GM21717 (cell line): ENCODE data around the gene OR4X2.
"Not testable (repeated sequence)": the region's sequence is repeated elsewhere in the genome, so short reads cannot be mapped to it uniquely, and the experiment has no call there.

ENCODE experiments used
- ATAC-seq: cut with Tn5 transposase; IDR thresholded peaks from one replicate; pipeline ENCODE4 v1.9.1; 2021; ENCODE audit warnings: mild to moderate bottlenecking, moderate library complexity; ENCODE audit not compliant: unreplicated experiment

Gene OR4X2

GRCh38 chr11:48244804-48245203 is at the start of gene OR4X2:
OR4X2 (plus strand) TSS chr11:48245104; CDS start chr11:48245104, 0 bp downstream.
- no peak for ATAC-seq

- ATAC-seq: no peak
Measured at GRCh38 chr11:48207881-48208280, 37.0 kb upstream of the OR4X2 start.

- no peak for ATAC-seq
Measured at GRCh38 chr11:48210052-48210451, 34.9 kb upstream of the OR4X2 start.

GRCh38 chr11:48216510-48216909 is 28.4 kb upstream of the OR4X2 start, which contains the start of gene OR4B1:
OR4B1 (plus strand) TSS chr11:48216810; CDS start chr11:48216810, 0 bp downstream.
- no peak for ATAC-seq

GRCh38 chr11:48228761-48229160 is 16.1 kb upstream of the OR4X2 start:
- ATAC-seq: no peak

- not testable (repeated sequence) for ATAC-seq
Measured at GRCh38 chr11:48230057-48230456, 14.8 kb upstream of the OR4X2 start.

GRCh38 chr11:48237727-48238126 is 7.2 kb upstream of the OR4X2 start:
- no peak for ATAC-seq

- no peak for ATAC-seq
Measured at GRCh38 chr11:48242501-48242900, 2.4 kb upstream of the OR4X2 start.

GRCh38 chr11:48248902-48249301 is 4.0 kb downstream of the OR4X2 start:
- no peak for ATAC-seq

GRCh38 chr11:48261600-48261999 is 16.7 kb downstream of the OR4X2 start:
- ATAC-seq: no peak

GRCh38 chr11:48263423-48263911 is 18.6 kb downstream of the OR4X2 start, which contains the start of gene OR4X1:
OR4X1 (plus strand) TSS chr11:48263861; CDS start chr11:48263861, 0 bp downstream.
- no peak for ATAC-seq

GRCh38 chr11:48270621-48271020 is 25.7 kb downstream of the OR4X2 start:
- no peak for ATAC-seq

GRCh38 chr11:48272606-48273005 is 27.7 kb downstream of the OR4X2 start:
- ATAC-seq: no peak
